HepG2 (cell line): ENCODE measurements around the gene SLC22A23. TPM values are rescaled to one million over a fixed set of nuclear protein-coding genes. Genes with fewer than 3 reads are reported as not detected.

Experiments used
- ATAC-seq: fragments of 200-7000 bp; cut with Tn5 transposase; 3 replicates; pipeline ENCODE4 v1.9.1; 2020; ENCODE audit warnings: mild to moderate bottlenecking, moderate library complexity
- BruUV-seq: library from RNA; stranded (reverse); fragments of 400-500 nt; replicated peaks from 2 replicates; lab custom pipeline; 2021; lab: Mats Ljungman, UMichigan
- CTCF ChIA-PET: fragments of 300-600 bp; formaldehyde crosslinking; extraction: SDS; loops from one replicate; lab custom pipeline; 2021; ENCODE audit warnings: low total read pairs, inconsistent platforms, low intra/inter-chr PET ratio; lab: Yijun Ruan, JAX
- POLR2A ChIA-PET: fragments of 350-600 bp; sonication (Branson Sonifier 250); formaldehyde crosslinking; loops from one replicate; lab custom pipeline; 2020; ENCODE audit warnings: antibody characterized with exemption, inconsistent platforms; lab: Yijun Ruan, JAX
- DNase-seq: peaks from one replicate; pipeline ENCODE4 v3.0.0-alpha.2; 2015; ENCODE audit warnings: low spot score
- FAIRE-seq: peaks from 3 replicates; lab custom pipeline; 2011; peaks lifted over from hg19 to GRCh38; lab: Jason Lieb, UNC
- H2AFZ ChIP-seq: one replicate; pipeline ENCODE4 v1.6.1; 2011; ENCODE audit warnings: low read length, inconsistent platforms
- H3K27ac ChIP-seq: fragments of 300-600 bp; 3 replicates; pipeline ENCODE4 v1.8.0; 2011; ENCODE audit warnings: mixed run types, mild to moderate bottlenecking, mixed read lengths, low read length, inconsistent platforms; ENCODE audit not compliant: insufficient read depth; ENCODE audit errors: extremely low read length
- H3K27me3 ChIP-seq, 2 experiments: fragments of 200-600 bp in 1 of 2; 2 replicates in 1 of 2; 3 replicates in 1 of 2; pipeline versions ENCODE4 v1.6.0 to v1.8.0; 2011; ENCODE audit warnings: low read length in 2 of 2, mild to moderate bottlenecking in 2 of 2, moderate library complexity in 2 of 2, inconsistent platforms in 1 of 2; ENCODE audit not compliant: insufficient read depth in 2 of 2, control insufficient read depth in 1 of 2
- H3K36me3 ChIP-seq, 2 experiments: fragments of 200-600 bp in 1 of 2; replicated peaks in 1 of 2; 2 replicates in 1 of 2; 3 replicates in 1 of 2; pipeline versions ENCODE4 v1.5.1 to v1.8.0; 2011; ENCODE audit warnings: low read length in 2 of 2, inconsistent platforms in 1 of 2; ENCODE audit not compliant: insufficient read depth in 2 of 2, control insufficient read depth in 1 of 2
- H3K4me1 ChIP-seq: 2 replicates; pipeline ENCODE4 v1.5.1; 2012; ENCODE audit warnings: low read length, inconsistent platforms; ENCODE audit not compliant: insufficient read depth
- H3K4me2 ChIP-seq: 2 replicates; pipeline ENCODE4 v1.6.0; 2011; ENCODE audit warnings: low read depth, low read length, inconsistent platforms
- H3K4me3 ChIP-seq, 3 experiments: fragments of 200-600 bp in 1 of 3; sonication (generic), shearing (Covaris generic) in 1 of 3; replicated peaks in 1 of 3; 2 replicates each; pipeline ENCODE4 v1.5.1; 2011 to 2016; ENCODE audit warnings: low read length in 3 of 3, inconsistent platforms in 2 of 3, low read depth in 2 of 3, mild to moderate bottlenecking in 2 of 3, control low read depth in 1 of 3, mixed read lengths in 1 of 3; ENCODE audit not compliant: insufficient read depth in 1 of 3
- H3K79me2 ChIP-seq: one replicate; pipeline ENCODE4 v1.6.1; 2011; ENCODE audit warnings: low read length, inconsistent platforms; ENCODE audit not compliant: insufficient read depth
- H3K9ac ChIP-seq: 2 replicates; pipeline ENCODE4 v1.6.0; 2011; ENCODE audit warnings: mild to moderate bottlenecking, low read depth, low read length, inconsistent platforms; ENCODE audit not compliant: insufficient read depth
- H3K9me3 ChIP-seq: 2 replicates; pipeline ENCODE4 v1.5.1; 2012; ENCODE audit warnings: mild to moderate bottlenecking, low read length
- H4K20me1 ChIP-seq: 2 replicates; pipeline ENCODE4 v1.6.0; 2011; ENCODE audit warnings: inconsistent platforms, mild to moderate bottlenecking, low read length, moderate library complexity; ENCODE audit not compliant: insufficient read depth
- AGO2 ChIP-seq: fragments of 200-400 bp; formaldehyde crosslinking; optimal IDR thresholded peaks from 2 replicates; pipeline ENCODE3; 2017; ENCODE audit warnings: mild to moderate bottlenecking, low read depth, low read length, moderate library complexity
- ASH2L ChIP-seq: fragments of 300-600, 200-600 bp; sonication (generic); IDR thresholded peaks from 2 replicates; pipeline ENCODE4 v1.7.0; 2017; ENCODE audit warnings: low read depth, mild to moderate bottlenecking, moderate library complexity, mixed read lengths, low read length; ENCODE audit not compliant: insufficient read length
- FOXP4 ChIP-seq: sonication (generic); formaldehyde crosslinking; IDR thresholded peaks from 2 replicates; pipeline ENCODE4 v1.4.0; 2020; ENCODE audit warnings: missing genetic modification reagents
- ZBTB20 ChIP-seq: sonication (generic); formaldehyde crosslinking; IDR thresholded peaks from 2 replicates; pipeline ENCODE4 v1.8.1; 2023; ENCODE audit warnings: missing genetic modification reagents, low read depth, mild to moderate bottlenecking, borderline replicate concordance
- ZNF468 ChIP-seq: sonication (generic); formaldehyde crosslinking; IDR thresholded peaks from 2 replicates; pipeline ENCODE4 v1.8.0; 2022; ENCODE audit warnings: mild to moderate bottlenecking, moderate library complexity, missing genetic modification reagents
- WGBS: methylation state at CpG from one replicate; pipeline ENCODE4 v1.1.6; 2017; ENCODE audit warnings: low lambda C conversion rate; 5-methylcytosine and 5-hydroxymethylcytosine counted together
- in situ Hi-C: cut with HindIII; loops from 2 replicates; pipeline ENCODE4 v1.10.0; 2017; ENCODE audit warnings: low pct_unique_long_range_greater_than_20kb; ENCODE audit not compliant: extremely low pct_ligation_motif_present
- intact Hi-C: fragments of 100-400 bp; cut with micrococcal nuclease; formaldehyde crosslinking; loops from one replicate; pipeline ENCODE4 v1.10.0; 2022; ENCODE audit not compliant: unreplicated experiment
- polyA plus RNA-seq, 8 experiments: library from polyadenylated mRNA; depleted of rRNA in 3 of 8; stranded (reverse) in 7 of 8; unstranded in 1 of 8; fragments of >200 nt; fragmentation: Illumina TruSeq in 4 of 8; extraction: Trizol in 4 of 8; gene quantifications; 2 replicates each; pipeline versions ENCODE4 v1.2.1 to v1.2.3, GENCODE V29; 2011 to 2016; ENCODE audit warnings: low read depth in 4 of 8, missing spikeins in 1 of 8, mixed read lengths in 1 of 8; ENCODE audit not compliant: insufficient read depth in 1 of 8
- total RNA-seq, 5 experiments: library from RNA; depleted of rRNA; stranded (reverse); fragments of >200 nt; fragmentation: Illumina TruSeq; extraction: Trizol; gene quantifications; 2 replicates each; pipeline ENCODE4 v1.2.3, GENCODE V29; 2016; ENCODE audit warnings: low read depth in 1 of 5

Gene SLC22A23
- total and polyA plus RNA-seq, 2 of the 13 experiments (the other 11 are each of a cell fraction or from before 2014, with no cell fraction given): 11.8 to 17.5 TPM

GRCh38 chr6:3355358-3356055 is 101.3 kb downstream of the SLC22A23 start (continued):
- TF ChIP-seq ZBTB20 (CRISPR knock-in tag): 0 out of 2 replicates have a peak, but pooled peaks have one; percentile 21

- Histone ChIP-seq H3K4me3 (peak overlapping the region in 1 of 3 experiments; percentile 44; a peak in 1 of 6 replicates), H2AFZ (no peak overlapping the region), H3K27me3 (no peaks in the 10 kb centered on the region), H3K9me3 (no peaks in the 10 kb centered on the region), H3K27ac (peak overlapping the region; percentile 98), H3K36me3 (peaks cover 7 to 16% of the 10 kb centered on the region in 2 experiments; a peak in 4 of 5 replicates), H3K9ac (peak overlapping the region; percentile 70; the same call in 1 of the 2 replicates), H3K4me1 (peaks cover 77% of the 10 kb centered on the region), H3K79me2 (peaks cover 63% of the 10 kb centered on the region), H3K4me2 (peak overlapping the region; percentile 71), H4K20me1 (no peaks in the 10 kb centered on the region)
- DNase-seq (no peak), ATAC-seq (no peak), FAIRE-seq (no peak)
- WGBS: 96% methylated on average over 4 of the region's 4 CpGs
- ChIA-PET POLR2A (interaction anchor here (2.9 to 4.4 kb wide), 6 partner anchors 12 to 55 kb away, joined by 12 to 68 read pairs (median 42); no protein-coding TSS in a partner anchor), CTCF (no interaction called here)
- in situ Hi-C loops: loop anchor here (5.0 kb wide), 1 partner anchor 102 kb away; the partner anchor contains the start of gene SLC22A23
- TF ChIP-seq AGO2: peak; percentile 0
- no peak for TF ChIP-seq FOXP4 (CRISPR knock-in tag)
- TF ChIP-seq ASH2L: peak; percentile 30
- TF ChIP-seq ZNF468 (CRISPR knock-in tag): no peak
- intact Hi-C loops: loop anchor here (5.0 kb wide), 1 partner anchor 102 kb away; the partner anchor contains the start of gene SLC22A23
- no TSS peak for BruUV-seq
These were observed 101.9 kb downstream of the SLC22A23 start for GRCh38 chr6:3355011-3355357.
